Measurements from ENCODE around the gene PCDHGA2.

- TF ChIP-seq CTCF (tag by site-specific recombination; IDR thresholded peaks at IDR 0.05) (no peak), MYNN (tag by site-specific recombination; IDR thresholded peaks at IDR 0.05; ENCODE audit: borderline replicate concordance) (no peak), ZNF274 (IDR thresholded peaks at IDR 0.05; ENCODE audit: low read length) (no peak), ZNF274 (tag by site-specific recombination; IDR thresholded peaks at IDR 0.05; ENCODE audit: borderline replicate concordance) (no peak), SALL2 (tag by site-specific recombination; IDR thresholded peaks at IDR 0.05; ENCODE audit: borderline replicate concordance) (no peak), ZNF830 (tag by site-specific recombination; IDR thresholded peaks at IDR 0.05; ENCODE audit: low read depth) (no peak), REST (tag by site-specific recombination; IDR thresholded peaks at IDR 0.05) (no peak)
These were observed 13.0 kb downstream of the PCDHGA2 start for GRCh38 chr5:141351591-141351990.

All from HEK293 (cell line).